A673 (cell line): Measurements from ENCODE around the gene REXO4.

Experiments
- CTCF ChIP-seq: fragments of 300-800, 200-600 bp; sonication (generic); conservative IDR thresholded peaks from 2 replicates; pipeline ENCODE4 v1.5.1; 2017; ENCODE audit warnings: low read depth, mild to moderate bottlenecking, antibody characterized with exemption, low read length, moderate library complexity, mixed read lengths
- EZH2 ChIP-seq: fragments of 200-600 bp; sonication (generic); IDR thresholded peaks from 2 replicates; pipeline ENCODE4 v1.6.1; 2017; ENCODE audit warnings: borderline replicate concordance, low read depth, mild to moderate bottlenecking, mixed read lengths, antibody characterized with exemption, low read length; ENCODE audit not compliant: poor library complexity, severe bottlenecking

DNA sequence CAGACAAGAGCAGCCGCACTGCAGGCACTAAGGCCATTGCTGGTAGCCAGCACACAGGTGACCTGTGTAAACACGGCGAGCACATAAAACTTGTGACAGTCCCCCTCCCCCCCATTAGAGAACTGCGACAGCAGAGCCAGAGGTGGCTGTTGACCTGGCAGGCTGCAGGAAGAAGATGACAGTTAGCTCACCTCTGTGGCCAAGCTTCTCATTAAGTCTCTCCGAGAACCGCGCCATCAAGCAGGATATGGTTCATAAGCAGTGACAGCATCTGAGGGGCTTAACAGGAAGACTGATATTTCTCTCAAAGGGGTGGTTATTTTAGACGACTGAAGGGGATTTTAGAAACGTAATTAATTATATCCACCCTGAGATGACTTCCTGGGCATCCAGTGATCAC, 47.1 kb downstream of the REXO4 start:
- TF ChIP-seq CTCF (no peak), EZH2 (no peak)
